Measurements from ENCODE around the gene RBP3.

RBP3 gene

GRCh38 chr10:47359626-47360418 lies 11.7 kb downstream of the RBP3 start:
- TF ChIP-seq, protein P1, sequence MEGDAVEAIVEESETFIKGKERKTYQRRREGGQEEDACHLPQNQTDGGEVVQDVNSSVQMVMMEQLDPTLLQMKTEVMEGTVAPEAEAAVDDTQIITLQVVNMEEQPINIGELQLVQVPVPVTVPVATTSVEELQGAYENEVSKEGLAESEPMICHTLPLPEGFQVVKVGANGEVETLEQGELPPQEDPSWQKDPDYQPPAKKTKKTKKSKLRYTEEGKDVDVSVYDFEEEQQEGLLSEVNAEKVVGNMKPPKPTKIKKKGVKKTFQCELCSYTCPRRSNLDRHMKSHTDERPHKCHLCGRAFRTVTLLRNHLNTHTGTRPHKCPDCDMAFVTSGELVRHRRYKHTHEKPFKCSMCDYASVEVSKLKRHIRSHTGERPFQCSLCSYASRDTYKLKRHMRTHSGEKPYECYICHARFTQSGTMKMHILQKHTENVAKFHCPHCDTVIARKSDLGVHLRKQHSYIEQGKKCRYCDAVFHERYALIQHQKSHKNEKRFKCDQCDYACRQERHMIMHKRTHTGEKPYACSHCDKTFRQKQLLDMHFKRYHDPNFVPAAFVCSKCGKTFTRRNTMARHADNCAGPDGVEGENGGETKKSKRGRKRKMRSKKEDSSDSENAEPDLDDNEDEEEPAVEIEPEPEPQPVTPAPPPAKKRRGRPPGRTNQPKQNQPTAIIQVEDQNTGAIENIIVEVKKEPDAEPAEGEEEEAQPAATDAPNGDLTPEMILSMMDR (IDR thresholded peaks at IDR 0.05; ENCODE audit: control insufficient read depth, insufficient read depth, low read depth, low read length, missing control alignments): no peak
- H3K4me3 ChIP-seq (ENCODE audit: control insufficient read depth, low read depth, low read length): no peak overlapping the region
- no peak for DNase-seq (ENCODE audit: low read depth)

- no peak overlapping the region for H3K4me3 ChIP-seq (ENCODE audit: control insufficient read depth, low read depth, low read length)
- TF ChIP-seq, protein P1 (IDR thresholded peaks at IDR 0.05; ENCODE audit: control insufficient read depth, insufficient read depth, low read depth, low read length, missing control alignments): no peak
- no peak for DNase-seq (ENCODE audit: low read depth)
These were observed 12.4 kb downstream of the RBP3 start for GRCh38 chr10:47360419-47361040.

DNA sequence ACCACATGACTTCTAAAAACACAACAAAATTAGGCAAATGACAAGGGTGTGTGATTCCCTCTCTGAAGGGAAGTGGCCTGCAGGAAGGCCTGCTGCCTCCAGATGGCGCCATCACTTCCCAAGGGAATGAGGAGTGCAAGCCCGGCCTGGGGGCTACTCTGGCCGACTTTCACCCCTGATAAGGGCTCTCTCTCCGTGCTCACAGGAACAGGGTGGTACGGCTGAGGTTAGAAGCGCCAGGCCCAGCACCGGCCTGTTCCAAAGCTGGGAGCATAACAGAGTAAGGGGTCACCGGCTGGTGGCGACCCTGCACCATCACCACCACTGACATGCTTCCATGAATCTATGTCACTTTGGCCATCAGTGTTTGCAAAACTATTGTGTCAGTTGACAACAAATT lies 13.1 kb downstream of the RBP3 start:
- TF ChIP-seq, protein P1 (IDR thresholded peaks at IDR 0.05; ENCODE audit: control insufficient read depth, insufficient read depth, low read depth, low read length, missing control alignments): peak; percentile 88
- no peak for DNase-seq (ENCODE audit: low read depth)
- H3K4me3 ChIP-seq (ENCODE audit: control insufficient read depth, low read depth, low read length): no peak overlapping the region

GRCh38 chr10:47362199-47362598 lies 14.0 kb downstream of the RBP3 start:
- TF ChIP-seq, protein P1 (IDR thresholded peaks at IDR 0.05; ENCODE audit: control insufficient read depth, insufficient read depth, low read depth, low read length, missing control alignments): no peak
- DNase-seq (ENCODE audit: low read depth): no peak
- H3K4me3 ChIP-seq (ENCODE audit: control insufficient read depth, low read depth, low read length): no peak overlapping the region

DNA sequence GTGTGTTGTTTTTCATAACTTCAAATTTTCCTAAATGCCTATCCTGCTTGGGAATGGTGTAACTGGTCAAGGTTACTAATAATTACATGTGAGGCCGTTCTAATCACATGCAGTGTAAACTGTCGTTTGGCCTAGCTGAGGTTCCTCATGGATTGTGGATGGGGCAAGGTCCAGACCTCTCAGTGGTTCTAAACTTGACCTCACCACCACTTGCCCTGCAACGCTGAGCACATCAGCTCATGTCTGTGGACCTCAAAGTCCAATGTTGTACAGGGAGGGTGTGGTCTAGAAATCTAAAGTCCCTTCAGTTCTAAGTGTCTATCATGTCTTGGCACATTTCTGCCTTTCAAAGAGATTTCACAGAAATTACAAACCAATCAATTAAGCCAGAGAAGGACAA lies 15.6 kb downstream of the RBP3 start:
- no peak overlapping the region for H3K4me3 ChIP-seq (ENCODE audit: control insufficient read depth, low read depth, low read length)
- DNase-seq (ENCODE audit: low read depth): no peak
- TF ChIP-seq, protein P1 (IDR thresholded peaks at IDR 0.05; ENCODE audit: control insufficient read depth, insufficient read depth, low read depth, low read length, missing control alignments): no peak

DNA sequence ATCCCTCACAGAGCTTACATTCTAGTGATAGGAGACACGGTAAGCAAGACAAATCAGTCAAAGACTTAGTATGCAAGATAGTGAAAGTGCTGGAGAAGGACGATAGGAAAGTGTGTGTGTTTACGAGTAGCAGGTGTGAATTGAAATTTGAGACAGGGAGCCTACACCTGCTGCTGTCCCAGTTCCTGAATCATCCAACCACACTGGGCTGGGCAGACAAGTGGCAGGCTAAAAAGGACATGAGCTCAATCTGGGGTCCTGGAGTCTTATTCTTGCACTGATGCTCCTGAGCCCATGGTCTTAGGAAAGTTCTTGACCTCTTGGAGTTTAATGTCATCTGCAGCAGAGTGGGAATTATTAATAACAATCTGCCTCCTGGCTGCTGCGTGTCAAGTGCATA lies 16.2 kb downstream of the RBP3 start:
- no peak overlapping the region for H3K4me3 ChIP-seq (ENCODE audit: control insufficient read depth, low read depth, low read length)
- TF ChIP-seq, protein P1 (IDR thresholded peaks at IDR 0.05; ENCODE audit: control insufficient read depth, insufficient read depth, low read depth, low read length, missing control alignments): no peak
- DNase-seq (ENCODE audit: low read depth): no peak

Data from AG09309 (cell line).